Thyroid gland (tissue), 4 donors: ENCODE results near the gene FARSA. TPM values are rescaled to one million over a fixed set of nuclear protein-coding genes. Genes with fewer than 3 reads are reported as not detected.
A peak's percentile ranks its signal among the peaks of the same experiment; 100 is the strongest.

ENCODE experiments used
- DNase-seq, 2 donors: peaks; one replicate each; pipeline ENCODE4 v3.0.0-alpha.2; 2019
- H3K27ac ChIP-seq, 3 donors: fragments of 200-600 bp; sonication (generic); 1 replicate in 2 of 3; 2 replicates in 1 of 3; pipeline ENCODE4 v1.5.1; 2016 to 2019; ENCODE audit warnings: mild to moderate bottlenecking in 1 of 3, moderate library complexity in 1 of 3
- H3K27me3 ChIP-seq: fragments of 200-600 bp; sonication (generic); one replicate; pipeline ENCODE4 v1.5.1; 2019
- H3K36me3 ChIP-seq, 2 donors: fragments of 200-600 bp; sonication (generic); one replicate each; pipeline ENCODE4 v1.5.1; 2016 to 2019
- H3K4me1 ChIP-seq, 2 donors: fragments of 200-600 bp; sonication (generic); one replicate each; pipeline ENCODE4 v1.5.1; 2017 to 2019
- H3K4me3 ChIP-seq, 3 donors: fragments of 200-600 bp; sonication (generic); replicated peaks in 1 of 3; 1 replicate in 2 of 3; 2 replicates in 1 of 3; pipeline ENCODE4 v1.5.1; 2016; ENCODE audit warnings: mild to moderate bottlenecking in 1 of 3
- H3K9me3 ChIP-seq: fragments of 200-600 bp; sonication (generic); one replicate; pipeline ENCODE4 v1.5.1; 2017
- CTCF ChIP-seq, 6 experiments: fragments of 200-600 bp in 3 of 6; fragments of 450-650 bp in 3 of 6; sonication (generic) in 3 of 6; IDR thresholded peaks; one replicate each; pipeline ENCODE4 v1.5.1; 2016 to 2019; ENCODE audit warnings: antibody characterized with exemption in 6 of 6, mild to moderate bottlenecking in 2 of 6, inconsistent platforms in 1 of 6, moderate library complexity in 1 of 6
- POLR2A ChIP-seq, 2 donors: fragments of 450-650 bp; IDR thresholded peaks; one replicate each; pipeline ENCODE4 v1.6.1; 2017; ENCODE audit warnings: antibody characterized with exemption in 2 of 2, mild to moderate bottlenecking in 2 of 2, moderate library complexity in 1 of 2
- WGBS, 2 donors: methylation state at CpG; one replicate each; pipeline ENCODE4 v1.1.5; 2017; 5-methylcytosine and 5-hydroxymethylcytosine counted together
- intact Hi-C: fragments of 100-400 bp; cut with DNase I; formaldehyde crosslinking; loops from one replicate; pipeline ENCODE4 v1.15.1; 2023
- total RNA-seq, 4 donors: library from RNA; depleted of rRNA; stranded (reverse); fragments of >200 nt; gene quantifications; one replicate each; pipeline ENCODE4 v1.2.3, GENCODE V29; 2016

The FARSA gene
- total RNA-seq, 4 donors from 2014 or later, result 43.5 to 61.5 (median 53.4) TPM

- Histone ChIP-seq H3K4me3 (peak overlapping the region in 1 of 3 donors; percentile 25), H3K27ac (peak overlapping the region in 2 of 3 donors; percentile 47 to 70), H3K4me1 (peaks cover 36 to 42% of the 10 kb centered on the region in 2 donors), H3K36me3 (peaks cover 28 to 34% of the 10 kb centered on the region in 2 donors), H3K27me3 (no peaks in the 10 kb centered on the region), H3K9me3 (no peaks in the 10 kb centered on the region)
- TF ChIP-seq CTCF (IDR thresholded peaks at IDR 0.05) (no peak), POLR2A (IDR thresholded peaks at IDR 0.05) (no peak)
- 24 to 26% methylated on average over 20 to 23 of the region's 23 CpGs for WGBS, 2 donors
- peak; percentile 52 for DNase-seq
- intact Hi-C loops, result loop anchor here (10.0 kb wide), 1 partner anchor 53 kb away; the partner anchor contains the start of genes DNASE2 and KLF1
Observed at GRCh38 chr19:12937093-12937926, 3.8 kb upstream of the FARSA start.

- H3K36me3 ChIP-seq, result peaks cover 25 to 28% of the 10 kb centered on the region in 2 donors
- no peaks in the 10 kb centered on the region for H3K9me3 ChIP-seq
- 74 to 78% methylated on average over 7 of the region's 7 CpGs for WGBS, 2 donors
- H3K27ac ChIP-seq, result peak overlapping the region in 1 of 3 donors; percentile 70
- H3K4me3 ChIP-seq, result no peak overlapping the region
- intact Hi-C loops, result loop anchor here (10.0 kb wide), 1 partner anchor 52 kb away; the partner anchor contains the start of genes DNASE2 and KLF1
- no peaks in the 10 kb centered on the region for H3K27me3 ChIP-seq
- TF ChIP-seq POLR2A (IDR thresholded peaks at IDR 0.05), result no peak
- no peak for TF ChIP-seq CTCF (IDR thresholded peaks at IDR 0.05)
- DNase-seq, result no peak
- peaks cover 32 to 39% of the 10 kb centered on the region in 2 donors for H3K4me1 ChIP-seq
Observed at GRCh38 chr19:12936582-12936981, 3.1 kb upstream of the FARSA start.

- Histone ChIP-seq H3K27me3 (no peaks in the 10 kb centered on the region), H3K9me3 (no peaks in the 10 kb centered on the region), H3K27ac (no peak overlapping the region), H3K4me3 (no peak overlapping the region), H3K4me1 (peaks cover 18 to 24% of the 10 kb centered on the region in 2 donors), H3K36me3 (peaks cover 13% of the 10 kb centered on the region in 2 donors)
- WGBS, 2 donors, result 90 to 91% methylated on average over 10 of the region's 10 CpGs
- intact Hi-C loops, result loop anchor here (10.0 kb wide), 1 partner anchor 50 kb away; the partner anchor contains the start of genes DNASE2 and KLF1
- no peak for DNase-seq
- TF ChIP-seq CTCF (IDR thresholded peaks at IDR 0.05) (no peak), POLR2A (IDR thresholded peaks at IDR 0.05) (no peak)
Observed at GRCh38 chr19:12935071-12935470, 1.6 kb upstream of the FARSA start.

DNA sequence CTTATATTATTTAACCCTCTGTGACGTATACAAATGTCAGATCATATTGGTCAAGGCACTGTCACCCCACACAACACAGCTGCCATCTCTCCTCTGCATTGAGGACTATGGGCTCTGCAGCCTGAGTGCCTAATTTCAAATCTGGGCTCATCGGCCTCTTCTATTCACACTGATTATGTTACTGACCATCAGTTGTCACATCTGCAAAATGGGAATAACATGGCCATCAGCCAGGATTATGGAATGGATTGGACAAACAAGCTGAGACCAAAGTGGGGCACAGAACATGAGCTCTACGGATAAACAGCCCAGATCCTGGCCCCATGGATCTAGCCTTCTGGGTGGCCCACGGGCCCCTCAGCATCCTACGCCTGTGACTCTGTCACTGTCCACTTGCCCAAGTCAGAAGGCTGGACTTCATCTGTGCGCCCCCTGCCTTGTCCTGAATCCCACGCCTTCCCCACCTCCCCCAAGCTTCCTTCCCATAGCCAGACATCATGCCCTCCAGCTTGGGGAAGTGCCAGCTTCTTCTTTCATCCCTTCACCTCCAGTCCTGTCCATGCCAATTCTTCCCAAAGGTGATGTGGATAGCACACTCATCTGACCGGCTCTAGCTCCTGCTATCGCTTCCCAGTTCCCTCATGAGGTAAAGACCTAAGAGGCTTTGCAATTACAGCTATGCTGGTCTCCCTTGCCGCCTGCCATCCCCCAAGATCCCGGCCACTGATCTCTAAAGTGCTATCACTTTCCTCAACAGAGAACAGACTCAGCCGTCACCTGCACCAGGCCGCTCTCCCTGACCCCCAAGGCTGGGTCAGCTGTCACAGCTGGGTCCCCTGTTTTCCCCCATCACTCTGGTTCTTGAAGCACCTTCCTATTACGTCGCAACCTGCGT is 872 bp downstream of the FARSA start:
- H3K36me3 ChIP-seq, result peaks cover 19 to 23% of the 10 kb centered on the region in 2 donors
- no peak for TF ChIP-seq POLR2A (IDR thresholded peaks at IDR 0.05)
- TF ChIP-seq CTCF (IDR thresholded peaks at IDR 0.05), result no peak
- H3K9me3 ChIP-seq, result no peaks in the 10 kb centered on the region
- peaks cover 9 to 14% of the 10 kb centered on the region in 2 donors for H3K4me1 ChIP-seq
- intact Hi-C loops, result loop anchor here (10.0 kb wide), 1 partner anchor 48 kb away; the partner anchor contains the start of genes DNASE2 and KLF1
- H3K4me3 ChIP-seq, result peak overlapping the region; percentile 34 to 92 (median 65)
- WGBS, 2 donors, result 30 to 32% methylated on average over 16 of the region's 16 CpGs
- no peaks in the 10 kb centered on the region for H3K27me3 ChIP-seq
- DNase-seq, result no peak
- peak overlapping the region in 2 of 3 donors; percentile 59 to 78 for H3K27ac ChIP-seq
